NK-92 (cell line): ENCODE results near the gene TCAF1.
"Not testable (repeated sequence)": the region's sequence is repeated elsewhere in the genome, so short reads cannot be mapped to it uniquely, and the experiment has no call there.

Experiments used
- DNase-seq: peaks from one replicate; lab custom pipeline; 2025; ENCODE audit not compliant: unreplicated experiment; lab: John Stamatoyannopoulos, UW

TCAF1 gene

DNA sequence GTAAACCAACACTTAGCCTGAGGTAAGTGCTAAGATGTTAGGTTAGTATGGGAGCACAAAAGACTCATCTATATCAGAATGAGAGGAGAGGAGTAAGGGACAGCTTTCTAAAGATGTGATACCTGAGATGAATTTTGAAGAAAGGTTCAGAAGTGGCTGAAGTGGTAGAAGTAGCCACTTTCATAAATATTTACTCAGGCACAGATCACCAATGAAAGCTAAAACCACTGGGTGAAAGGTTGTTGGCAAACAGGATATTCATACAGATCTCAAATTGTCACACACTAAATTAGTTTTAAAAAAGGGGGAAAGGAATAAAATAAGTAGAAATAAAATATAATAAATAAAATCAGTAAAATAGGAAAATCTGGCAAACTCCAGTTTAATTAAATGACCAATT lies 30.4 kb downstream of the TCAF1 start:
- DNase-seq: not testable (repeated sequence)

DNA sequence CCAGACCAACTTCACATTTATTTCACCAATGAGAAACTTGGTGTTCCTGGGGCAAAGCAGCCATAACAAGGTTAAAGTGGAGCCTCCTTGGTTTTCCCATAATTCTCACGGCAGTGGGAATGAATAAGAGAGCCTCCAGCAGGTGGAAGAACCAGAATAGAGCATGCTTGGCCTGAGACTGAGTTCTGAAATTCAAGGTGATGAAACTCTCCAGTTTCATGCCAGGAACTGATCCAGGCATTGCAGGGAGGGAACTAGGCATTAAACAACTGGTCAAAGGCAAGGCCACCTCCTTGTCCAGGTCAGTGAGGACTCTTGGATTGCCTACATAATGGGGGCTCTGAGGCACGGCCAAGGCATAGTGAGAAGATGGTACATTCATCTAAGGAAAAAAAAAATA lies 44.0 kb downstream of the TCAF1 start:
- DNase-seq: not testable (repeated sequence)

DNA sequence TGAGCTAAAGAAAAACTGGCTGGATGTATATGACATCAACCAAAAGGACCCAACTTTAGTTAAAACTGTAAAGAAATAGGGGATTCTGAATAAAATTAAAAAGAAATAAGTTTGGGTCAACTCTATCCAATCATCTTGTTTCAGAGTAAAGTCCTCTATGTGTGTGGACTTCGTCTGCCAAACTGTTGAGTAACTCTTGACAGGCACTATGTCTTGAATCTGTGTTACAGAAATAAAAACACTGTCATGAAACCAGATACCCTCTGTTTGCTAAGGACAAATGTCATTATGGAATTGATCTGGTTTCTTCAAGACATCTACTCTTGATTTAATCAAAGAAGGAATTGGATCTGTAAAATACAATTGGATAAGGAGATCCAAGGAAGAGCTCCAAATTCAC lies 46.5 kb downstream of the TCAF1 start:
- DNase-seq: not testable (repeated sequence)

- DNase-seq: no peak
Measured at GRCh38 chr7:143850682-143851081, 51.3 kb downstream of the TCAF1 start.

GRCh38 chr7:143849785-143850479 lies 52.0 kb downstream of the TCAF1 start:
- no peak for DNase-seq

- no peak for DNase-seq
Measured at GRCh38 chr7:143848192-143848591, 53.8 kb downstream of the TCAF1 start.

DNA sequence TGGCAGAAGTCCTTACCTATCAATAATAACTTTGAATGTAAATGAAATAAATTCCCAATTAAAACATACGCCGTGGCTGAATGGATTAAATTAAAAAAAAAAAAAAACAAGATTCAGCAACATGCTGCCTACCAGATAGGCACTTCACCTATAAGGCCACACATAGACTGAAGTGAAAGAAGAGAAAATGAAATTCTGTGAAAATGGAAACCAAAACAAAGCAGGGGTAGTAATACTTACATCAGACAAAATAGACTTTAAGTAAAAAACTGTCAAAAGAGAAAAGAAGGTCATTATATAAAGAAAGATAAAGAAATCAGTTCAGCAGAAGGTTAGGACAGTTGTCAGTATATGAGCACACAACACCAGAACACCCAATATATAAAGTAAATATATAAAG lies 55.3 kb downstream of the TCAF1 start:
- DNase-seq: no peak

GRCh38 chr7:143841696-143842095 lies 60.3 kb downstream of the TCAF1 start:
- DNase-seq: not testable (repeated sequence)

GRCh38 chr7:143840062-143840461 lies 61.9 kb downstream of the TCAF1 start:
- not testable (repeated sequence) for DNase-seq

- not testable (repeated sequence) for DNase-seq
Measured at GRCh38 chr7:143837223-143837622, 64.8 kb downstream of the TCAF1 start.

GRCh38 chr7:143836622-143837021 lies 65.4 kb downstream of the TCAF1 start:
- peak; percentile 27 for DNase-seq

DNA sequence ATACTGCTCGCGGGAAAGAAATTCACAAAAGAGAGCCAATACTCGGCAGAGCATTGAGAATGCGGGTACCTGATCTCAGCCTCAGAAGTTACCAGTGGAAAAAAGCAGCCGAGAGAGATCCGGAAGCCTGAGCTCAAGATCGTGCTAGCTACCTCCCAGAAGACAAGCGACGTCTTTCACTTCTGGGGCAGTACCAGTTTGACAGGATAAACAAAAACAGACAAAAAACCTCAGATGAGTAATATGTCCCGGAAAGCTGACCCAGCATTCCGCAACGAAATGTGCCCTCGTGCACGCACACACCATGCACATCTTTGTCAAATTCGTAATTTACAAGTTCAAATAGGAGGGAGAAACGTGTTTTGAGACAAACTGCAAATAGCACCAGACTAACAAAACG lies 65.9 kb downstream of the TCAF1 start:
- not testable (repeated sequence) for DNase-seq

DNA sequence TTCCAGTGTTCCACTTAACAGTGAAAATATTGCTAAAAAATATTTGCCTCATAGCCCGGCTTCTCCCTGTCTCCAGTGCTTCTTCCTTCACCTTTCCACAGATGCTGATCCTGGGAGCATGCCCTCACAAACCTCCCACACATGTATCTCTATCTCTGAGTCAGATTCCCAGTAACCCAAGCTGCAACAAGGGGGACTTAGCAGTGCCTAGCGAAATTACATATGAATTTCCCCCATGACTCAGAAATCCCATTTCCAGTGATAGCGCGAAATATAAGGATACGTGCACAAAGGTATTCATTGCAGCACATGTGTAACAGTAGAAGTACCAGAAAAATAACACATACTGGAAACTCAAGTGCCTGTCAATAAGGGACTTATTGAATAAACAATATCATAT lies 75.4 kb downstream of the TCAF1 start:
- not testable (repeated sequence) for DNase-seq

DNA sequence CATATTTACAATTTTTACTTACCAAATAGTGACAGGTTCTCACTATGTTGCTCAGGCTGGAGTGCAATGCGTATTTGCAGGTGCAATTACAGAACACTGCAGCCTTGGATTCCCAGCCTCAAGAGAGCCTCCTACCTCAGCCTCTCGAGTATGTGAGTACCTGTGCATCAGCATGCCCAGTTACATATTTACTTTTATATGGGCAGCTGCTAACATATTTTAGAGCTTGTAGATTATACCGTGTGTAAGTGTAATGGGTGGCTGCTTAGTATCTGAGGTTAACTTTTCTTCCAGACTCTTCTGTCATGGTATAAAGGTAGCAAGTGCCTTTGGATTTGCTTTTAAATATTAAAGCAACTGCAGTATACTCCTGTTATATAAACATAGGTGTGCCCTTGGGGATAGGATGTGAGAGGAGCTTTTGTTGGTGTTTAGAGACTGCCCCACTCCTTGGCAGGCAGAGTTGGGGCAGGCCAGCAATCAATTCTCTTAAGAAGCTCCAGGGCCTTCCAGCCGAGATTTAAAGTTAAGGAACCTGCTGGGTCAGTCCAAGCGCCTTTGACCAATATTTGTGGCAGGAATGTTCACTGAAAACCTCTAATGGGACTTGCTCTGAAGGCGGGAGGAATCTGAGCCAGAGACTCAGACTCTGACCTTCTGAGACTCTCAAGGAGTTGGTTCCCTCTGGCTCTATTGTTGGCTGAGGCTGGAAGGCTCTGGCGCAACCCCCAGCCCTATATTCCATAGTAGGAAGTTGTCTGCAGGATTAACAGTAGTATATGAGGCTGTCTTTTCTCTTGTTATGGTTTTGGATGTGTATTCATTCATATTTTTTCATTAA lies 77.5 kb downstream of the TCAF1 start:
- DNase-seq: not testable (repeated sequence)

DNA sequence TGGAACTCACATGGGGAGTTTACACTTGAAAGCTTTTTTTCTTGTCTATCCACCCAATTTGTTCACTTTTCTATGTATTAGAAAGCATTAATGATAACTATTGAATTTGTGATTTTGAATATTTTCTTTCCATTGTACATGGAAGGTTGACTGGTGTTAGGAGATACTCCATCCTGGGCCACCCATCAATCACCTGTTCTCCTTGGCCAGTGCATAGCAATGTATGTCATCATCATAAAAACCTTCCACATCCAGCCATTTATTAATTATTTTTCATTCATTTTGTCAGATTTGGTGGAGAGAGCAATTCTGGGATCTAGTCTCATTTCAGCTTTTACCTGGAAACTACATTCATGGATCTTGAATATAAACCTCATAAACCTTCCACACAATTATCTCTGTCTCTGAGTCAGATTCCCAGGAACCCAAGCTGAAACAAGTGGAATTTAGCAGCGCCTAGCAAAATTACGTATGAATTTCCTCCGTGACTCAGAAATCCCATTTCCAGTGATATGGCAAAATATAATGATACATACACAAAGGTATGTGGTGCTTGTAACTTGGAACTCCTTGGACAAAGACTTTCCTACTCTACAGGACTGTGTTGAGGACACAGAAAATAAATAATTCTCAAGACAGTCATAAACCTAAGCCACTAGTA lies 78.2 kb downstream of the TCAF1 start:
- not testable (repeated sequence) for DNase-seq

GRCh38 chr7:143821392-143822277 lies 80.3 kb downstream of the TCAF1 start:
- DNase-seq: not testable (repeated sequence)

DNA sequence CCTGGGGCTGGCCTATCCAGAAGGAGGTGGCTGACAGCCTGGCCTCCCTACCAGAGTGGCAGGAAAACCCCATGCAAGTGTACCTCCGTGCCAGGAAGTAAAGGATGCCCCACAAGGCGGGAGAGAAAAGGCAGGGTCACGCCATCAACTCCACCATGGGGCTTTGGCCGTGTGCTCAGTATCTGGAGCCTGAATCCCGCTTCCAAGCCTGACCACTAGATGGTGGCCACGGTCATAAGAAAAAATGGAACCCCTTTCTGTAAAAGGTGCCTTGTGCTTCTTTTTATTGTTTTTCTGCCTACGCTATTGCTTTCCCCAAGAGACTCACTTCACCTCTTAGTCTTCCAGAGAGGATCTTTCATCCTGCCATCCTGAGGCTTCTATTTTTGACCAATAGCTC lies 84.1 kb downstream of the TCAF1 start:
- not testable (repeated sequence) for DNase-seq

- not testable (repeated sequence) for DNase-seq
Measured at GRCh38 chr7:143816471-143817133, 85.4 kb downstream of the TCAF1 start.

- DNase-seq: not testable (repeated sequence)
Measured at GRCh38 chr7:143810639-143811038, 91.3 kb downstream of the TCAF1 start.

DNA sequence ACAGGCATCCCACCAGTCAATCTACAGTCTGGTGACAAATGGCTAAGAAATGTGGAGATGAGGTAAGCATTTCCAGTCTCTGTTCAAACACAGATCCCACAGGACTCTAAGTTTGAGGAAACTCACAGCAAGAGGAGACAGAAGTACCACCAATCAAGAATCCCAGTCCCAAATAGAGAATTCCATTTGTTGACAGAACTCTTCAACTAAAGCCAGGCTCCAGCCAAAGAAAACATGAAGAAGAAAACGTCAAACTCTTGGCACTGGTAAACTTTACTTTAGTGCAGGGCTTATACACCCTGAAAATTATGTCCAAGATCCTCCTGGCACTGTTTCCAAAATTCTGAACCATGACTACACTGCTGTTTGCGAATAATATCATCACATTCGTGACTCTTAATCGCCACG lies 95.3 kb downstream of the TCAF1 start:
- not testable (repeated sequence) for DNase-seq
